PFSK-1 (cell line): ENCODE measurements around the gene CSGALNACT2.

Experiments
- FOXP2 ChIP-seq: optimal IDR thresholded peaks from 2 replicates; pipeline ENCODE3; 2011; ENCODE audit warnings: borderline replicate concordance, control low read depth, inconsistent platforms; ENCODE audit not compliant: insufficient read depth; ENCODE audit errors: extremely low read length, extremely low read depth
- POLR2AphosphoS5 ChIP-seq: IDR thresholded peaks from 2 replicates; pipeline ENCODE4 v1.6.1; 2012; ENCODE audit warnings: low read depth, mild to moderate bottlenecking, control low read depth, low read length, moderate library complexity
- SIN3A ChIP-seq: IDR thresholded peaks from 2 replicates; pipeline ENCODE4 v1.6.1; 2012; ENCODE audit warnings: mild to moderate bottlenecking, low read length, moderate library complexity, borderline replicate concordance; ENCODE audit not compliant: insufficient read depth
- TAF1 ChIP-seq: IDR thresholded peaks from 2 replicates; pipeline ENCODE4 v1.6.1; 2012; ENCODE audit warnings: low read length, control low read depth, borderline replicate concordance; ENCODE audit not compliant: insufficient read depth
- TF ChIP-seq, protein P1 (sequence below), 2 experiments: IDR thresholded peaks; 2 replicates each; pipeline versions ENCODE4 v1.6.1 to v1.8.0; 2011 to 2012; ENCODE audit warnings: low read depth in 2 of 2, low read length in 2 of 2, control low read depth in 1 of 2, inconsistent platforms in 1 of 2, mild to moderate bottlenecking in 1 of 2, moderate library complexity in 1 of 2; ENCODE audit not compliant: insufficient read depth in 1 of 2

Gene CSGALNACT2

DNA sequence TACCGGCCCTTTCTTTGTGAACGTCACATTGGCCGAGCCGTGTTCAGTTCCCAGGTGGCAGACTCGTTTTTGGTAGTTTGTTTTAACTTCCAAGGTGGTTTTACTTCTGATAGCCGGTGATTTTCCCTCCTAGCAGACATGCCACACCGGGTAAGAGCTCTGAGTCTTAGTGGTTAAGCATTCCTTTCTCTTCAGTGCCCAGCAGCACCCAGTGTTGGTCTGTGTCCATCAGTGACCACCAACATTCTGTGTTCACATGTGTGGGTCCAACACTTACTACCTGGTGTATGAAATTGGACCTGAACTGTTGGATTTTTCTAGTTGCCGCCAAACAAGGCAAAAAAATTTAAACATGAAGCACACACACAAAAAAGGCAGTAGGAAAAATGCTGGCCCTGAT, 9.9 kb upstream of the CSGALNACT2 start:
- TF ChIP-seq SIN3A (no peak), POLR2AphosphoS5 (no peak), TAF1 (no peak), FOXP2 (no peak)
- TF ChIP-seq, protein P1, sequence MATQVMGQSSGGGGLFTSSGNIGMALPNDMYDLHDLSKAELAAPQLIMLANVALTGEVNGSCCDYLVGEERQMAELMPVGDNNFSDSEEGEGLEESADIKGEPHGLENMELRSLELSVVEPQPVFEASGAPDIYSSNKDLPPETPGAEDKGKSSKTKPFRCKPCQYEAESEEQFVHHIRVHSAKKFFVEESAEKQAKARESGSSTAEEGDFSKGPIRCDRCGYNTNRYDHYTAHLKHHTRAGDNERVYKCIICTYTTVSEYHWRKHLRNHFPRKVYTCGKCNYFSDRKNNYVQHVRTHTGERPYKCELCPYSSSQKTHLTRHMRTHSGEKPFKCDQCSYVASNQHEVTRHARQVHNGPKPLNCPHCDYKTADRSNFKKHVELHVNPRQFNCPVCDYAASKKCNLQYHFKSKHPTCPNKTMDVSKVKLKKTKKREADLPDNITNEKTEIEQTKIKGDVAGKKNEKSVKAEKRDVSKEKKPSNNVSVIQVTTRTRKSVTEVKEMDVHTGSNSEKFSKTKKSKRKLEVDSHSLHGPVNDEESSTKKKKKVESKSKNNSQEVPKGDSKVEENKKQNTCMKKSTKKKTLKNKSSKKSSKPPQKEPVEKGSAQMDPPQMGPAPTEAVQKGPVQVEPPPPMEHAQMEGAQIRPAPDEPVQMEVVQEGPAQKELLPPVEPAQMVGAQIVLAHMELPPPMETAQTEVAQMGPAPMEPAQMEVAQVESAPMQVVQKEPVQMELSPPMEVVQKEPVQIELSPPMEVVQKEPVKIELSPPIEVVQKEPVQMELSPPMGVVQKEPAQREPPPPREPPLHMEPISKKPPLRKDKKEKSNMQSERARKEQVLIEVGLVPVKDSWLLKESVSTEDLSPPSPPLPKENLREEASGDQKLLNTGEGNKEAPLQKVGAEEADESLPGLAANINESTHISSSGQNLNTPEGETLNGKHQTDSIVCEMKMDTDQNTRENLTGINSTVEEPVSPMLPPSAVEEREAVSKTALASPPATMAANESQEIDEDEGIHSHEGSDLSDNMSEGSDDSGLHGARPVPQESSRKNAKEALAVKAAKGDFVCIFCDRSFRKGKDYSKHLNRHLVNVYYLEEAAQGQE (IDR thresholded peaks at IDR 0.05; ENCODE audit: insufficient read depth in 1 of 2, low read depth in 2 of 2, low read length in 2 of 2): no peak

GRCh38 chr10:43128958-43129706, 9.1 kb upstream of the CSGALNACT2 start:
- TF ChIP-seq, protein P1 (IDR thresholded peaks at IDR 0.05; ENCODE audit: insufficient read depth in 1 of 2, low read depth in 2 of 2, low read length in 2 of 2): no peak
- TF ChIP-seq FOXP2 (peak; percentile 33), SIN3A (0 out of 2 replicates have a peak, but pooled peaks have one; percentile 14)

GRCh38 chr10:43130770-43131171, 7.5 kb upstream of the CSGALNACT2 start:
- TF ChIP-seq FOXP2 (no peak), POLR2AphosphoS5 (no peak), SIN3A (no peak), TAF1 (no peak)
- TF ChIP-seq, protein P1 (IDR thresholded peaks at IDR 0.05; ENCODE audit: insufficient read depth in 1 of 2, low read depth in 2 of 2, low read length in 2 of 2): no peak

- TF ChIP-seq SIN3A (no peak), POLR2AphosphoS5 (no peak), TAF1 (no peak), FOXP2 (no peak)
- TF ChIP-seq, protein P1 (IDR thresholded peaks at IDR 0.05; ENCODE audit: insufficient read depth in 1 of 2, low read depth in 2 of 2, low read length in 2 of 2): no peak
These were observed 7.0 kb upstream of the CSGALNACT2 start for GRCh38 chr10:43131256-43131655.

GRCh38 chr10:43131906-43132305, 6.3 kb upstream of the CSGALNACT2 start:
- TF ChIP-seq POLR2AphosphoS5: no peak
- TF ChIP-seq, protein P1 (IDR thresholded peaks at IDR 0.05; ENCODE audit: insufficient read depth in 1 of 2, low read depth in 2 of 2, low read length in 2 of 2): no peak
- TF ChIP-seq FOXP2: no peak
- TF ChIP-seq TAF1: no peak
- no peak for TF ChIP-seq SIN3A
